Ammon's horn (tissue), 1 donor: ENCODE results near the gene KIF16B.

Experiments
- DNase-seq: peaks from one replicate; pipeline ENCODE4 v3.0.0-alpha.2; 2016; ENCODE audit warnings: low spot score

KIF16B gene

DNA sequence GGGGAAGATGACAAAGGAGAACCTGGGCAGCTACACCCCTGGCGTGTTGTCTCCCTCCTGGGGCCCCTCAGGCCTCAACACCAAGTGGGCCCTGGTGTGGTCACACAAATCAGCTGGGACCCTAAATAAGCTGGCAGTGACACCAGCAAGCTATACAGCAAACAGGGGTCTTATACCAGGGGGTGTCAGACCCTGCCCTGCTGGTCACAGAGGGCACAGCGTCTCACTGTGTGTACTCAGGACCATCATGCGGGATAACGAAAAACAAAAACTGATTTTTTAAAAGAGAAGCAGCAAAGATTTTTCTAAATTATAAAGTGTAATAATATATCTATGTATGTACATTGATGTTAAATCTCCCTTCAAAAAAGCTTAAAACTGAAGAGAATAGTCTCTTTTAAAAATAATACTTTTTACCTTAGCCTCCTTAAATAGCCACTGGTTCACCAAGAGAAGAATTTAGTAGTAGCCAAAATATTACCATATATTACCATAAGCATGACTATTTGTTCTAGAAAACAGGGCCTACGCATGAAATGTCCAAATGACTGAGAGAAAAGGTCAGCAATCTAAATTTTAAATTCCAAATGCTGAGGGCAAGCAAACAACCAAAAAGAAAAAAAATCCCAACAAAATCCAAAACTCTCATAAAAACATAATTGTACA is 220.4 kb downstream of the KIF16B start:
- DNase-seq = no peak

GRCh38 chr20:16352321-16352720 is 220.9 kb downstream of the KIF16B start:
- no peak for DNase-seq

- DNase-seq = no peak
Observed at GRCh38 chr20:16351415-16351814, 221.8 kb downstream of the KIF16B start.

GRCh38 chr20:16350465-16350864 is 222.8 kb downstream of the KIF16B start:
- DNase-seq = peak; percentile 12

DNA sequence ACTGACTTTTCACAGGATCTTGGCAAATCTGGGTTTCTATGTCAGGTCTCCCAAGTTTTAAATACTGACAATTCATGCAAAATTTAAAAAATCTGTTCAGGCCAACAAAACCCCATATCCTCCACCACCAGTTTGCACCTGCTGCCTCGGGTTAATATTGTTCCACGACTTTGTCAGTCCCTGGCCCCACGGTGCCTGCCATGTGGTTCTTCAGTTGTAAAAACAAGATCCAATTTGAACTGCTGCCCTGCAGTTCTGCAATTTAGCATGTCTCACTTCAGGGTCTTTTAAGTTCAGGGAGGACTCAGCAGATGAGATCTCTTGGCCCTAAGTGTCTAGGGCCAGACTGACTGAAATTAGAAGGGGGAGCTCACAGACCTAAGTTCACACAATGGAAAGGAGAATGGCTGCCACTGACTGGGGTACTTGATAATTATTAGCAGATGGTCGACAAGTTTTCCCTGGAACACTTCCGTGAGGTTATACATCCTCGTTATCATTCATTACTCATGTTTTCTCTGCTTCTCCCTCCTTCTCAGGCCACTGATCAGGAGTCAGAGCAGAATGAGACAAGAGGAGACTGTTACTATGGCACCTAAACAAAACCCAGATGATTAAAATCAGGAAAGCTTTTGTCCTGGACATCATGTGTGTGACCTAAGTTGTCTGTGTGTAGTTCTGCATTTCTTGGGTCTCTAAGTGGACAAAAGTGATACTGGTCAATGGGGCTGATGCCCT is 223.6 kb downstream of the KIF16B start:
- DNase-seq = no peak

GRCh38 chr20:16346956-16347355 is 226.3 kb downstream of the KIF16B start:
- DNase-seq = no peak

GRCh38 chr20:16337707-16338106 is 235.5 kb downstream of the KIF16B start:
- DNase-seq = no peak

GRCh38 chr20:16327606-16328005 is 245.6 kb downstream of the KIF16B start:
- DNase-seq = no peak

- DNase-seq = no peak
Observed at GRCh38 chr20:16321291-16321690, 252.0 kb downstream of the KIF16B start.

DNA sequence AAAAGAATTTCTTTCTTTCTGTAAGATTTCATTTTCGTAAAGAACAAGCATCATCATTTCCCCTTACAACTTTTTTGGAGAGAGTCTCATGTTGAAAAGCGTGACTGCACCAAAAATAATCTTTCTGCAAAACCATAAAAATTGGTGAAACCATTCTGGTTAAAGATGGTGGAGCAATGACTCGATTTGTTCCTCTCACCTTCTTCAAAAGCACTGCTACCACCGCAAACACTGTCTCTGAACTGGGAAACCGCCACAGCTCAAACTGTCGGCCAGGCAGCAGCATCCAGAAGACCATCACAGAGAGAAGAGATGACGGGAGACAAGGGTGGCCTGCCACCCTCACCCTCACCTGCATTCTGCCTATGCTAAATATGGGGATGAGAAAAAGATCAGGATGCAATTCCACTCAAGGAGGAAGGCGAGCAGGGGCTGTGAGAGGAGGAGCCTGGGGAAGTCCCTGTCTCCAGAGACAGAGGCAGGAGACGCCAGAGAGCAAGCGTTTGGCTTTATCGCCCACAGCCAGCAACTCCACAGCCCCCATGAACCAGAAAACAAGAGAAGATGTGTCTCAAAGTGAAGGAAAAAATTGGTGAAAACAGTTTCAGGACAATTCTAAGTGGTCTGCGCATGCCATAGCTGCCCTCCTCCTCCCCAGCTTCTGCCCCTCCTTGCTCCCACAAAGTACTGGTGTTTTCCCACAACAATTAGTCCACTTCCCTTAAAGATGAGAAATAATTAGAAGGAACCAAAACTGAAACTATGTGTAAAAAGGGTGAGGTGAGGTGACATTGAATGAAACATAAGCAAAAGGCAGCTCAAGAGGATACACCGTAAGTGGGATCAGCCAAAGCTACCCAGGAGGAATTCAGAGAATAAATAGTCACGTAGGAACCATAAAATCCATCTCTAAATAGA is 255.5 kb downstream of the KIF16B start:
- no peak for DNase-seq

DNA sequence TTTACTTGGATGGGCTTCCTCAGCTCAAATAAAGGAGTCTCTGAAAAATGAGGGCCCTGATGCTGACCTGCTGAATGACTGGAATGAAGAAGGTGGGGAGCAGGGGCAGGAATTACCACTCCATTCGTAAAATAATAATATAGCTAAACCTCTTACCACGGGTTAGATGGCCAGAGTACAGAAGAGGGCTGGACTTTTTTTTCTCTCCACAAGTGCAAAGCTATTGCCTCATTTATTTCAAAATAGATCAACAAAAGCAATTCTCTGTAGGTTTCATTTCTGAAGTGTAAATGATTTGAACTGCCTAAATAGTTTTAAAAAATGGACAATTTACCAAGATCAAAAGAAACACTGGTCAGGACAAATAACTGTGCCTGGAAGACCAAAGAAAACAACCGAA is 256.7 kb downstream of the KIF16B start:
- no peak for DNase-seq

DNA sequence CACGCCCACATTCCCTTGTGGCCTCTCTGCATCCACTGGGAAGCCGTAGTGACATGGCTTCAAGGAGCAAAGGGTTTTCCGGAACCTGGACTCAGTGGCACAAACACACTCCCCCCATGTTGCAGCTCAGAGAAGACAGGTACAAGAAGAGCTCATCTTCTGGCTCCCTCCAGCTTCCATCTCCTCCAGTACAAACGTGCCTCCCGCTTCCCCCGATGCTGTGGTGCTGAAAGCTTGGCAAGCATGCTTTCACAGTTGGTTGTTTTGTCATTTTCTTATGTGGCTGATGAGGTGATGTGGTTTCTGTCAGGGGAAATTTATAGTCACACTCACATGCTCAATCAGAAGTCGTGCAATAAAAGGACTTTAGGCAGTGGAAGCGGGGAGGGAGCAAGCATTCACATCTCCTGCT is 258.5 kb downstream of the KIF16B start:
- DNase-seq = peak; percentile 47

DNA sequence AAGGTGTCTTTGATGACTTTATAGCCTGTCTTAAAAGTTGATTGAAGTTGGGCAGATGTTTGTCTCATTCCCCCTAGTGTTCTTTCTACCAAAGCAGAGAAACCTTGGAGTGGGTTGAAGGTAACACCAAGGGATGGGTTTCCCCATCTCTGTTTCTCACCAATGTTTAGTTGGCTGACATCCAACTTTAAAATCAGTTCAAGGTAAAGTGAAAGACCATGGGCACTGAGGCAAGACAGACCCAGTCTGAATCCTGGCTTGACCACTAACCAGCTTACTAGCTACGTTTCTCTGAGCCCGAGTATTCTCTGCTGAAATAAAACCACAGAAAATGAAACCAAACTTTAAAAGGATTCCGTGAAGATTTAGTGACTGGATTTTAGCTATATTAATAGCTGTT is 258.9 kb downstream of the KIF16B start:
- DNase-seq = no peak

DNA sequence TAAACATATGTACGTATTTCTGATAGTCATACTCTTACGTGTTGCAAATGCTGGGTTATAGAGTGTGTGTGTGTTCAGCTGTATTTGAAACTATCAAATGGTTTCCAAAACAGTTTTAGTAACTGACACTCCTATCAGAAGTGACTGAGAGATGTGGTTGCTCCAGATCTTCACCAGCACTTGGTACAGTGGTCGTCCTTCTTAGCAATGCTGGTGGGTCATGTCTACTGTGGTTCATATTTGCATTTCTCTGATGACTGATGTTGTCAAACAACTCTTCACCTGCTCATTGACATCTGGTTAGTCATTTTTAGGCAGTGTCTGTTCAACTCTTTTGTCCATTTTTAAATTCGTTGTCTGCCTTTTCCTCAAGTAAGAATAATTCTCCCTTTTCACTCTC is 259.3 kb downstream of the KIF16B start:
- DNase-seq = no peak

- no peak for DNase-seq
Observed at GRCh38 chr20:16312998-16313397, 260.2 kb downstream of the KIF16B start.

DNA sequence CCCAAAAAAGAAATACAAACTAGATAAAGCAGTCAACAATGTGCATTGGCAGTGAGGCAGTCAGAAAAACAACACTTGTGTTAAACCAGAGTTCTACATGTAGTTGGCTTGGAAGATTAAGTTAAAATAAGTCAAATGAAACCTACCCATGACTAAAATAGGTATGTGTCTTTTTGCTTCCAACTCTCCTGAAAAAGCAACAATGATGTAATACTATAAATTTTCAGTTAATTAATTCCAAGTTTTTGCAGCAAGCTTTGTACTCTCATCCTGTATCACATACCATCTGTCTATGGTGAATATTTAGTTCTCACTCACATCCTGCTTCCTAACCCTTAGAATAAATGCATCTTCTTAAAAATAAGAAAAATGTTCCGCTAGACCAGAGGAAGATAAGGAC is 261.5 kb downstream of the KIF16B start:
- peak; percentile 28 for DNase-seq

DNA sequence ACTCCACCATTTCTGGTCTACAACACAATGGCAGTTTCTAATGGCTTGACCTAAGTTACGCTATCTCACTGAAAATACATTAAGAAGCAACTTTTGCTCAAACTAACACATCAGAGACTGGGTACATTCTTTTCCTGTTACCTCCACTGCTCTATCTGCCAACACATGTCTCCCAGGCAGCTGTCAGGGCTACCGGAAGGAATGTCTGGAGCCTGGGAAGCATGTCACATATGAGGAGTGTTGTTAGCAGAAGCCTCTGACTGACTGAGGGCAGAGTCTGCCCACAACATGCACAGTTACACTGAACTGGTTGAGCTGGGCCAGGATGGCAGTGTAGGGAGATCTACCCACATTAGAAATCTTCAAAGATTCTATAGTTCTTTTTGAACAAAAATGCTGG is 264.5 kb downstream of the KIF16B start:
- no peak for DNase-seq

DNA sequence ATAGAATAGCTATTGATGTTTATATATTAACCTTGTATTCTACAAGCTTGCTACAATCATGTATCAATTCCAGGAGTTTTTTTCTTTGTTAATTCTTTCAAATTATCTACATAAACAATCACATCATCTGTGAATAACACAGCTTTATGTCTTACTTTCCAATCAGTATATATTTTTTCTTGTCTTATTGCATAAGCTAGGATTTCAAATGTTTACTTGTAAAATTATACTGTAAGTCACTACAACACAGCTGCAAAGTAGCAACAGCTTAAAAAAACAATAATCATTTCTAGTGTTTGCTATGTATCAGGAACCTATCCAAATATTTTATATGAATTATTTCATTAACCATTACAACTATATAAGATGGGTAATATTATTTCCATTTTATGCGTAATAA is 270.4 kb downstream of the KIF16B start:
- DNase-seq = no peak

- DNase-seq = no peak
Observed at GRCh38 chr20:16301986-16302385, 271.3 kb downstream of the KIF16B start.

- no peak for DNase-seq
Observed at GRCh38 chr20:16299897-16300296, 273.4 kb downstream of the KIF16B start.

- no peak for DNase-seq
Observed at GRCh38 chr20:16296931-16297330, 276.3 kb downstream of the KIF16B start.

- no peak for DNase-seq
Observed at GRCh38 chr20:16295534-16295933, 277.7 kb downstream of the KIF16B start.

- DNase-seq = no peak
Observed at GRCh38 chr20:16293590-16293989, 279.7 kb downstream of the KIF16B start.
